Activated CD8-positive, alpha-beta memory T cell treated with anti-CD3 and anti-CD28 coated beads, Interleukin-2, amount 50 U/mL, for 24 hours (primary cell): ENCODE results near the gene ISL1.

ENCODE experiments used
- DNase-seq: peaks from one replicate; pipeline ENCODE4 v3.0.0-alpha.2; 2020; ENCODE audit errors: extremely low read depth

Gene ISL1

DNA sequence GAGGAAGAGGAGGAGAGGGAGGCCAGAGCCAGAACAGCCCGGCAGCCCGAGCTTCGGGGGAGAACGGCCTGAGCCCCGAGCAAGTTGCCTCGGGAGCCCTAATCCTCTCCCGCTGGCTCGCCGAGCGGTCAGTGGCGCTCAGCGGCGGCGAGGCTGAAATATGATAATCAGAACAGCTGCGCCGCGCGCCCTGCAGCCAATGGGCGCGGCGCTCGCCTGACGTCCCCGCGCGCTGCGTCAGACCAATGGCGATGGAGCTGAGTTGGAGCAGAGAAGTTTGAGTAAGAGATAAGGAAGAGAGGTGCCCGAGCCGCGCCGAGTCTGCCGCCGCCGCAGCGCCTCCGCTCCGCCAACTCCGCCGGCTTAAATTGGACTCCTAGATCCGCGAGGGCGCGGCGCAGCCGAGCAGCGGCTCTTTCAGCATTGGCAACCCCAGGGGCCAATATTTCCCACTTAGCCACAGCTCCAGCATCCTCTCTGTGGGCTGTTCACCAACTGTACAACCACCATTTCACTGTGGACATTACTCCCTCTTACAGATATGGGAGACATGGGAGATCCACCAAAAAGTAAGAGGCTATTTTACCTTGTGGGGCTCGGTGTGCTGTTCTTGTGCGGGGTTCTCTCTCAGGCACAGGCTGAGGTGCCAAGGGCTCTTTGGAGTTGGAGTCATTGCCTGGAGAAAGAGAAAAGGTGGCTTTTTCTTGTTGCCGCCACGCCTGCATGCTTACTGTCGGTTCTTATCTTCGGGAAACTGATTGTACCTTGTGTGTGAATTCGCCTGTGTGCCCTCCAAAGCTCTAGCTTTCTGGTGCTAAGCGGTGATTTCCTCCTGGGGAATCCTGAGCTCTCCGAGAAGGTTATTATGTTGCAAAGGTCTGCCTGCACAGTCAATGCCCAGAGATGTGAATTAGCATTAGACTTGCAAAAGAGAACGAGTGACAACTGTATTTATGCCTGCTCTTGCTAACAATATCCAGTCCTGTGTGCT is at the start of gene ISL1:
Gene ISL1 (plus strand): TSS at position 318 of the 991 bp plus-strand sequence. CDS start 224 bp downstream, at position 542.
- no peak for DNase-seq

DNA sequence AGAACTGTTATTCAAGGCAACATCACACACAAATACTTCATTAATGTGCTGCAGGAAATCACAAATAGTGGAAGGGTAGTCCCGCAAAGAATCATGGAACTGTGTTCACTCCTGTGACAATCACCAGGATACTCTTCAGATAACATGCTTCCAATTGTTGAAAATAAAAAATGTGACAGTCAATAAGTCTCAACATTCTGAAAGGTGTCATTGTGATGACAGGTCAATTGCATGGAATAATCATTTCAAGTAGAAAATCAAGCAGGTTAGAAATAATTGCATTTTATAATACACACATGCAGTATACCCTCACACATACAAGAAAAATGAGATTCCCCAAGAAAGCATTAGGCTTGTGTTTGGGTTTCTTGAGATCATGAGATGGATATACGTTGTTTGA is 46.4 kb upstream of the ISL1 start:
- no peak for DNase-seq

GRCh38 chr5:51345106-51345505 is 38.1 kb upstream of the ISL1 start:
- DNase-seq: no peak

GRCh38 chr5:51347157-51347556 is 36.1 kb upstream of the ISL1 start:
- DNase-seq: no peak

- no peak for DNase-seq
Observed at GRCh38 chr5:51347704-51348103, 35.5 kb upstream of the ISL1 start.

GRCh38 chr5:51371052-51371451 is 12.2 kb upstream of the ISL1 start:
- no peak for DNase-seq

DNA sequence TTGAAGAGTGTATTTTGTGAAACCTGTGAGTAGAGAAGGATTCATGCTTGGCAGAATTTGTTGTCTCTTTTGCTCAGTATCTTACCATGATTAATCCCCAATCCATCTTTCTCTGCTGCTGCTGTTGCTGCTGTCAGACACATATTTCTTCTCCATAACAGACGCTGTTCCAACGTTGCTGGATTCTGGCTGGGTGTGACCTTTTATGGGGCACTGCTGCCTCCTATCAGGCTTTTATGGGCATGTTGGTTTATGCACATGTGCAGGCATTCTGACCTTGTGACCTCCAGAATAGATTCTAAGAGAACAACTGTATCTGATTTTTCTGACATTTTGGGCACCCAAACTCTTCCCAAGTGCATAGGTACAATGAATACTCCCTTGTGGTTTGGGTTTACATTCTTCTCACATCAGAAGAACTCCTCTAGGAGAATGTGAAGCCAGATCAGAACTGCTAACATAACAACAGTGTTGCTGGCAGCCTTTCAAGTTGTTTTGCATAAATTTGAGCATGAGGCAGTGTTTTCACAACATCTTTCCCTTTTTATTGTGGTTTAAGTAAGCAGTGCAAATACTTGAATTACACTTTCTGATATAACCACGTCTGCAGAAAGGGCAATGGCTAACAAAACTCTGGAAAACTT is 9.2 kb upstream of the ISL1 start:
- DNase-seq: no peak

- DNase-seq: no peak
Observed at GRCh38 chr5:51375084-51375483, 8.2 kb upstream of the ISL1 start.

- DNase-seq: no peak
Observed at GRCh38 chr5:51376509-51376908, 6.7 kb upstream of the ISL1 start.

- DNase-seq: no peak
Observed at GRCh38 chr5:51377151-51378060, 5.8 kb upstream of the ISL1 start.

GRCh38 chr5:51378061-51378409 is 5.2 kb upstream of the ISL1 start:
- no peak for DNase-seq

GRCh38 chr5:51378448-51379330 is 4.6 kb upstream of the ISL1 start:
- DNase-seq: no peak

- DNase-seq: no peak
Observed at GRCh38 chr5:51379331-51379700, 3.9 kb upstream of the ISL1 start.

- no peak for DNase-seq
Observed at GRCh38 chr5:51380603-51381207, 2.5 kb upstream of the ISL1 start.

- DNase-seq: no peak
Observed at GRCh38 chr5:51381761-51382474, 1.3 kb upstream of the ISL1 start.

- no peak for DNase-seq
Observed at GRCh38 chr5:51382521-51383130, 622 bp upstream of the ISL1 start.

GRCh38 chr5:51384281-51384840 is 1.1 kb downstream of the ISL1 start:
- no peak for DNase-seq

GRCh38 chr5:51385216-51385615 is 2.0 kb downstream of the ISL1 start:
- no peak for DNase-seq
